Uterus (tissue), 2 donors: ENCODE results near the gene TRIOBP.

Experiments used
- POLR2A ChIP-seq, 2 donors: fragments of 450-650 bp; IDR thresholded peaks; one replicate each; pipeline ENCODE4 v1.6.1; 2016; ENCODE audit warnings: antibody characterized with exemption in 2 of 2, mild to moderate bottlenecking in 1 of 2, moderate library complexity in 1 of 2
- TF ChIP-seq, protein P1 (sequence below), 4 experiments: fragments of 200-600 bp in 2 of 4; fragments of 450-650 bp in 2 of 4; sonication (generic) in 2 of 4; IDR thresholded peaks; one replicate each; pipeline ENCODE4 v1.5.1; 2016 to 2019; ENCODE audit warnings: antibody characterized with exemption in 4 of 4, mild to moderate bottlenecking in 2 of 4, moderate library complexity in 1 of 4

DNA sequence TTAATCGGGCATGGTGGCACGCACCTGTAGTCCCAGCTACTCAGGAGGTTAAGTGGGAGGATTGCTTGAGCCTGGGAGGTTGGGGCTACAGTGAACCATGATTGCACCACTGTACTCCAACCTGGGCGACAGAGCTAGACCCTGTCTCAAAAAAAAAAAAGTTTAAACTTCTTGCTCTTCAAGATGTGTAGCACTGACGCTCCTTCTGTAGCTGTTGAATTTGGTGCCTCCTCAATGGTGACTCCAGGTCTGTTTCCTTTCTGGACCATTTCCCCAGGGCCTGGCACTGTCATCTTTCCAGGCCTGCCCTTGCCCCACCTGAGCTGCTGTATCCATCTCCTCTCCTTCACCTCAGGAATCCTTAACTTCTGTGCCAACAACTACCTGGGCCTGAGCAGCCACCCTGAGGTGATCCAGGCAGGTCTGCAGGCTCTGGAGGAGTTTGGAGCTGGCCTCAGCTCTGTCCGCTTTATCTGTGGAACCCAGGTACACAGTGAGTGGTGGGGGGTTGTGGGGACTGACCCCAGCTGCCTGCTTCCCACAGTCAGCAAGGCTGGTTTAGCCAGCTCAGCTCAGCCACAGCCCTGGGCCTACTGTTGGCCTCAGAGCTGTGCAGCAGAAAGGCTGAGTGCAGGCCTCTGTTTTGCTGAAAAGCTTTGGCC is 113.0 kb downstream of the TRIOBP start:
- TF ChIP-seq, protein P1, sequence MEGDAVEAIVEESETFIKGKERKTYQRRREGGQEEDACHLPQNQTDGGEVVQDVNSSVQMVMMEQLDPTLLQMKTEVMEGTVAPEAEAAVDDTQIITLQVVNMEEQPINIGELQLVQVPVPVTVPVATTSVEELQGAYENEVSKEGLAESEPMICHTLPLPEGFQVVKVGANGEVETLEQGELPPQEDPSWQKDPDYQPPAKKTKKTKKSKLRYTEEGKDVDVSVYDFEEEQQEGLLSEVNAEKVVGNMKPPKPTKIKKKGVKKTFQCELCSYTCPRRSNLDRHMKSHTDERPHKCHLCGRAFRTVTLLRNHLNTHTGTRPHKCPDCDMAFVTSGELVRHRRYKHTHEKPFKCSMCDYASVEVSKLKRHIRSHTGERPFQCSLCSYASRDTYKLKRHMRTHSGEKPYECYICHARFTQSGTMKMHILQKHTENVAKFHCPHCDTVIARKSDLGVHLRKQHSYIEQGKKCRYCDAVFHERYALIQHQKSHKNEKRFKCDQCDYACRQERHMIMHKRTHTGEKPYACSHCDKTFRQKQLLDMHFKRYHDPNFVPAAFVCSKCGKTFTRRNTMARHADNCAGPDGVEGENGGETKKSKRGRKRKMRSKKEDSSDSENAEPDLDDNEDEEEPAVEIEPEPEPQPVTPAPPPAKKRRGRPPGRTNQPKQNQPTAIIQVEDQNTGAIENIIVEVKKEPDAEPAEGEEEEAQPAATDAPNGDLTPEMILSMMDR (IDR thresholded peaks at IDR 0.05) = no peak
- TF ChIP-seq POLR2A (IDR thresholded peaks at IDR 0.05) = no peak
